Left ventricle myocardium inferior (tissue), 1 donor: ENCODE measurements around the gene ENPP1. TPM values are rescaled to one million over a fixed set of nuclear protein-coding genes. Genes with fewer than 3 reads are reported as not detected.

Experiments used
- DNase-seq: peaks from one replicate; pipeline ENCODE4 v3.0.0-alpha.2; 2020
- H3K27ac ChIP-seq: fragments of 200-600 bp; replicated peaks from 2 replicates; pipeline ENCODE4 v1.8.0; 2021
- H3K27me3 ChIP-seq: fragments of 200-600 bp; 2 replicates; pipeline ENCODE4 v1.8.0; 2021; ENCODE audit warnings: low read depth
- H3K36me3 ChIP-seq: fragments of 200-600 bp; 2 replicates; pipeline ENCODE4 v1.8.0; 2021
- H3K4me1 ChIP-seq: fragments of 200-600 bp; 2 replicates; pipeline ENCODE4 v1.8.0; 2021
- H3K4me3 ChIP-seq: fragments of 200-600 bp; 2 replicates; pipeline ENCODE4 v1.8.0; 2021; ENCODE audit warnings: mild to moderate bottlenecking, moderate library complexity
- H3K9me3 ChIP-seq: fragments of 200-600 bp; replicated peaks from 2 replicates; pipeline ENCODE4 v1.8.0; 2021
- CTCF ChIP-seq: fragments of 200-600 bp; IDR thresholded peaks from 2 replicates; pipeline ENCODE4 v1.8.0; 2021; ENCODE audit warnings: antibody characterized with exemption, mild to moderate bottlenecking, borderline replicate concordance
- intact Hi-C: fragments of 100-400 bp; cut with micrococcal nuclease; formaldehyde crosslinking; loops from one replicate; pipeline ENCODE4 v1.11.0; 2022
- total RNA-seq: library from RNA; stranded (reverse); fragmentation: NEBNext Ultra II Directional; extraction: Animal tissue kit (Norgen Biotek cat#: 25700); gene quantifications from one replicate; pipeline ENCODE4 v1.2.1, GENCODE V29; 2021
- donor health status: DM: no; HTN: yes; CAD: no; lungs with severe emphysema.

ENPP1 gene
- total RNA-seq, 1 donor from 2014 or later, result 2.9 TPM

GRCh38 chr6:131875647-131876046 lies 67.8 kb downstream of the ENPP1 start:
- intact Hi-C loops, result no loop called here
- no peak overlapping the region for H3K4me3 ChIP-seq
- H3K4me1 ChIP-seq, result no peaks in the 10 kb centered on the region
- H3K9me3 ChIP-seq, result no peaks in the 10 kb centered on the region
- no peak for DNase-seq
- H3K27ac ChIP-seq, result no peak overlapping the region
- H3K36me3 ChIP-seq, result no peaks in the 10 kb centered on the region
- H3K27me3 ChIP-seq, result no peaks in the 10 kb centered on the region
- TF ChIP-seq CTCF, result no peak

- DNase-seq, result no peak
- intact Hi-C loops, result no loop called here
- Histone ChIP-seq H3K4me1 (no peaks in the 10 kb centered on the region), H3K36me3 (no peaks in the 10 kb centered on the region), H3K27me3 (no peaks in the 10 kb centered on the region), H3K9me3 (no peaks in the 10 kb centered on the region), H3K4me3 (no peak overlapping the region), H3K27ac (no peak overlapping the region)
- no peak for TF ChIP-seq CTCF
Observed at GRCh38 chr6:131876545-131876944, 68.7 kb downstream of the ENPP1 start.

- H3K27me3 ChIP-seq, result no peaks in the 10 kb centered on the region
- no peaks in the 10 kb centered on the region for H3K4me1 ChIP-seq
- no peak overlapping the region for H3K27ac ChIP-seq
- H3K36me3 ChIP-seq, result no peaks in the 10 kb centered on the region
- no peaks in the 10 kb centered on the region for H3K9me3 ChIP-seq
- no peak for DNase-seq
- intact Hi-C loops, result no loop called here
- H3K4me3 ChIP-seq, result no peak overlapping the region
- no peak for TF ChIP-seq CTCF
Observed at GRCh38 chr6:131877999-131878789, 70.4 kb downstream of the ENPP1 start.

GRCh38 chr6:131883016-131883415 lies 75.2 kb downstream of the ENPP1 start:
- Histone ChIP-seq H3K4me3 (no peak overlapping the region), H3K27me3 (no peaks in the 10 kb centered on the region), H3K4me1 (no peaks in the 10 kb centered on the region), H3K36me3 (no peaks in the 10 kb centered on the region), H3K9me3 (no peaks in the 10 kb centered on the region), H3K27ac (no peak overlapping the region)
- no peak for TF ChIP-seq CTCF
- intact Hi-C loops, result no loop called here
- DNase-seq, result no peak

GRCh38 chr6:131885237-131885636 lies 77.4 kb downstream of the ENPP1 start:
- DNase-seq, result no peak
- no peaks in the 10 kb centered on the region for H3K27me3 ChIP-seq
- no peaks in the 10 kb centered on the region for H3K36me3 ChIP-seq
- no peak overlapping the region for H3K27ac ChIP-seq
- no peak for TF ChIP-seq CTCF
- H3K4me1 ChIP-seq, result no peaks in the 10 kb centered on the region
- H3K9me3 ChIP-seq, result no peaks in the 10 kb centered on the region
- intact Hi-C loops, result no loop called here
- no peak overlapping the region for H3K4me3 ChIP-seq
